HCT116 (cell line): ENCODE measurements around the gene GRM2. TPM values are rescaled to one million over a fixed set of nuclear protein-coding genes. Genes with fewer than 3 reads are reported as not detected.

ENCODE experiments used
- ATAC-seq: fragments of 200-7000 bp; cut with Tn5 transposase; 2 replicates; pipeline ENCODE4 v1.9.1; 2020; ENCODE audit warnings: mild to moderate bottlenecking, moderate library complexity
- BruUV-seq: library from RNA; stranded (reverse); fragments of 400-500 nt; replicated peaks from 2 replicates; lab custom pipeline; 2021; lab: Mats Ljungman, UMichigan
- CTCF ChIA-PET: fragments of 300-600 bp; sonication (Branson Sonifier 250); formaldehyde crosslinking; loops from one replicate; lab custom pipeline; 2021; ENCODE audit warnings: antibody characterized with exemption; lab: Charles Lee
- POLR2A ChIA-PET: fragments of 300-600, 350-600 bp; sonication (Branson Sonifier 250); formaldehyde crosslinking; loops from one replicate; lab custom pipeline; 2021; ENCODE audit warnings: antibody characterized with exemption; lab: Charles Lee
- RAD21 ChIA-PET, 2 experiments: fragments of 300-600 bp; sonication (Branson Sonifier 250); formaldehyde crosslinking; loops; one replicate each; lab custom pipeline; 2023; ENCODE audit warnings: low total read pairs in 2 of 2; ENCODE audit not compliant: uncharacterized antibody in 2 of 2, unreplicated experiment in 2 of 2, low non-redundant PET in 1 of 2; lab: Charles Lee
- DNase-seq: peaks from one replicate; pipeline ENCODE4 v3.0.0-alpha.2; 2010; ENCODE audit warnings: low read depth, low spot score
- H2AFZ ChIP-seq: fragments of 200-600 bp; shearing (Covaris generic), sonication (generic); 2 replicates; pipeline ENCODE4 v1.6.1; 2017; ENCODE audit warnings: low read depth, mixed run types, mixed read lengths, antibody characterized with exemption, low read length; ENCODE audit not compliant: poor library complexity, severe bottlenecking
- H3K27ac ChIP-seq: 2 replicates; pipeline ENCODE4 v1.5.1; 2012; ENCODE audit warnings: low read depth, low read length
- H3K27me3 ChIP-seq: fragments of 200-600 bp; sonication (generic); 2 replicates; pipeline ENCODE4 v1.6.1; 2016; ENCODE audit warnings: mixed run types, low read length, mixed read lengths; ENCODE audit not compliant: insufficient read depth
- H3K36me3 ChIP-seq, 2 experiments: fragments of 200-500 bp in 1 of 2; fragments of 200-600 bp in 1 of 2; sonication (Bioruptor generic) in 1 of 2; sonication (generic) in 1 of 2; 2 replicates each; pipeline versions ENCODE4 v1.5.1 to v1.6.1; 2014 to 2016; ENCODE audit warnings: low read length in 2 of 2, inconsistent platforms in 1 of 2, mixed read lengths in 1 of 2, mixed run types in 1 of 2; ENCODE audit not compliant: insufficient read depth in 2 of 2, control insufficient read depth in 1 of 2
- H3K4me1 ChIP-seq, 2 experiments: fragments of 200-600 bp in 1 of 2; sonication (generic) in 1 of 2; 2 replicates each; pipeline versions ENCODE4 v1.5.1 to v1.6.1; 2012 to 2017; ENCODE audit warnings: low read length in 2 of 2, inconsistent platforms in 1 of 2, mild to moderate bottlenecking in 1 of 2, mixed read lengths in 1 of 2, mixed run types in 1 of 2, moderate library complexity in 1 of 2; ENCODE audit not compliant: insufficient read depth in 2 of 2, control insufficient read depth in 1 of 2
- H3K4me2 ChIP-seq: fragments of 200-600 bp; sonication (generic); 2 replicates; pipeline ENCODE4 v1.6.1; 2017; ENCODE audit warnings: mixed run types, low read length, mixed read lengths
- H3K4me3 ChIP-seq, 2 experiments: fragments of 200-600 bp in 1 of 2; sonication (generic) in 1 of 2; replicated peaks in 1 of 2; 2 replicates each; pipeline ENCODE4 v1.5.1; 2011 to 2016; ENCODE audit warnings: low read length in 2 of 2, control low read depth in 1 of 2, low read depth in 1 of 2, mild to moderate bottlenecking in 1 of 2, mixed read lengths in 1 of 2, mixed run types in 1 of 2
- H3K79me2 ChIP-seq: fragments of 200-600 bp; sonication (generic); 2 replicates; pipeline ENCODE4 v1.6.1; 2017; ENCODE audit warnings: mild to moderate bottlenecking, mixed run types, low read length, moderate library complexity, mixed read lengths; ENCODE audit not compliant: insufficient read depth
- H3K9ac ChIP-seq: fragments of 200-600 bp; sonication (generic); 2 replicates; pipeline ENCODE4 v1.6.1; 2016; ENCODE audit warnings: low read length, mixed read lengths
- H3K9me2 ChIP-seq: fragments of 200-600 bp; sonication (generic), shearing (Covaris generic); 2 replicates; pipeline ENCODE4 v1.6.1; 2017; ENCODE audit warnings: mixed run types, mild to moderate bottlenecking, moderate library complexity; ENCODE audit not compliant: insufficient read depth
- H3K9me3 ChIP-seq, 2 experiments: fragments of 200-500 bp in 1 of 2; fragments of 200-600 bp in 1 of 2; sonication (Bioruptor generic) in 1 of 2; sonication (generic) in 1 of 2; 2 replicates each; pipeline ENCODE4 v1.6.1; 2014 to 2017; ENCODE audit warnings: low read length in 2 of 2, mixed read lengths in 2 of 2, inconsistent platforms in 1 of 2, low read depth in 1 of 2, mild to moderate bottlenecking in 1 of 2, mixed run types in 1 of 2, moderate library complexity in 1 of 2; ENCODE audit not compliant: control insufficient read depth in 1 of 2, insufficient read depth in 1 of 2
- H4K20me1 ChIP-seq: fragments of 200-600 bp; sonication (generic), shearing (Covaris generic); 2 replicates; pipeline ENCODE4 v1.6.1; 2017; ENCODE audit warnings: mixed run types, mild to moderate bottlenecking, moderate library complexity; ENCODE audit not compliant: insufficient read depth
- ATF3 ChIP-seq: IDR thresholded peaks from 2 replicates; pipeline ENCODE4 v1.6.1; 2012
- CBX3 ChIP-seq: IDR thresholded peaks from 2 replicates; pipeline ENCODE4 v1.6.1; 2012; ENCODE audit warnings: low read depth
- CEBPB ChIP-seq: IDR thresholded peaks from 2 replicates; pipeline ENCODE4 v1.6.1; 2012; ENCODE audit warnings: low read depth
- CTCF ChIP-seq, 3 experiments: fragments of 200-600 bp in 1 of 3; sonication (generic) in 1 of 3; IDR thresholded peaks in 2 of 3; conservative IDR thresholded peaks in 1 of 3; 2 replicates each; pipeline ENCODE4 v1.5.1; 2012 to 2017; ENCODE audit warnings: low read depth in 2 of 3, low read length in 2 of 3, antibody characterized with exemption in 1 of 3, borderline replicate concordance in 1 of 3, control low read depth in 1 of 3, mild to moderate bottlenecking in 1 of 3, mixed read lengths in 1 of 3, mixed run types in 1 of 3, moderate library complexity in 1 of 3; ENCODE audit not compliant: insufficient read depth in 1 of 3
- EGR1 ChIP-seq: IDR thresholded peaks from 2 replicates; pipeline ENCODE4 v1.6.1; 2012; ENCODE audit warnings: low read depth
- ELF1 ChIP-seq: IDR thresholded peaks from 2 replicates; pipeline ENCODE4 v1.6.1; 2012; ENCODE audit warnings: low read depth, borderline replicate concordance
- EZH2 ChIP-seq: fragments of 200-600 bp; sonication (generic); IDR thresholded peaks from 2 replicates; pipeline ENCODE4 v1.6.1; 2017; ENCODE audit warnings: antibody characterized with exemption, mixed run types
- JUND ChIP-seq: IDR thresholded peaks from 2 replicates; pipeline ENCODE4 v1.6.1; 2012
- MAX ChIP-seq: IDR thresholded peaks from 2 replicates; pipeline ENCODE4 v1.6.1; 2012
- POLR2A ChIP-seq: IDR thresholded peaks from 2 replicates; pipeline ENCODE4 v1.7.0; 2011; ENCODE audit warnings: borderline replicate concordance; ENCODE audit not compliant: insufficient read depth, insufficient read length; ENCODE audit errors: extremely low read depth
- RAD21 ChIP-seq: IDR thresholded peaks from 2 replicates; pipeline ENCODE4 v1.6.1; 2012; ENCODE audit warnings: low read depth, mild to moderate bottlenecking
- SIN3A ChIP-seq: IDR thresholded peaks from 2 replicates; pipeline ENCODE4 v1.6.1; 2012; ENCODE audit warnings: low read depth
- SRF ChIP-seq: IDR thresholded peaks from 2 replicates; pipeline ENCODE4 v1.6.1; 2012; ENCODE audit warnings: low read depth
- YY1 ChIP-seq: IDR thresholded peaks from 2 replicates; pipeline ENCODE4 v1.6.1; 2011; ENCODE audit warnings: low read length, low read depth, moderate library complexity, mild to moderate bottlenecking; ENCODE audit not compliant: insufficient replicate concordance; ENCODE audit errors: extremely low read depth
- ZNF274 ChIP-seq: fragments of 200-500 bp; sonication (Bioruptor generic); IDR thresholded peaks from 2 replicates; pipeline ENCODE4 v1.6.1; 2014; ENCODE audit warnings: mild to moderate bottlenecking, low read depth, low read length, inconsistent platforms
- intact Hi-C: fragments of 100-400 bp; cut with micrococcal nuclease; formaldehyde crosslinking; loops from 2 replicates; pipeline ENCODE4 v1.10.0; 2022
- total RNA-seq: library from RNA; stranded (reverse); gene quantifications from one replicate; pipeline ENCODE4 v1.2.1, GENCODE V29; 2021; ENCODE audit not compliant: unreplicated experiment

The GRM2 gene
- total RNA-seq, 1 experiment from 2014 or later, result 0.32 TPM

- CTCF ChIA-PET, result interaction anchor here (0.7 to 4.2 kb wide), 12 partner anchors 12 to 1080 kb away, joined by 3 to 98 read pairs (median 4); partner anchors contain the start of genes DCAF1 and MANF
- POLR2A ChIA-PET, result interaction anchor here (1.0 to 1.3 kb wide), 3 partner anchors 9 to 181 kb away, joined by 3 to 8 read pairs (median 4); partner anchors contain the start of gene DCAF1
- no peak overlapping the region for H2AFZ ChIP-seq
- H3K27ac ChIP-seq, result peak overlapping the region; percentile 18; the same call in 1 of the 2 replicates
- no peaks in the 10 kb centered on the region for H3K9me3 ChIP-seq
- no peak overlapping the region for H3K4me2 ChIP-seq
- no peaks in the 10 kb centered on the region for H3K9me2 ChIP-seq
- H3K36me3 ChIP-seq, result peaks cover 8 to 18% of the 10 kb centered on the region in 2 experiments; a peak in 3 of 4 replicates
- no peak for TF ChIP-seq CEBPB
- no peak for TF ChIP-seq ZNF274
- peaks cover 6 to 11% of the 10 kb centered on the region in 2 experiments for H3K4me1 ChIP-seq
- intact Hi-C loops, result loop anchor here (5.0 kb wide), 1 partner anchor 39 kb away; no protein-coding TSS in a partner anchor
- no peaks in the 10 kb centered on the region for H3K79me2 ChIP-seq
- ATAC-seq, result peak; percentile 33
- no peaks in the 10 kb centered on the region for H4K20me1 ChIP-seq
- no peak for DNase-seq
- BruUV-seq, result no TSS peak
- RAD21 ChIA-PET, result interaction anchor here (1.3 to 1.9 kb wide), 4 partner anchors 12 to 179 kb away, joined by 3 to 19 read pairs (median 8); no protein-coding TSS in a partner anchor
- H3K4me3 ChIP-seq, result no peak overlapping the region
- no peaks in the 10 kb centered on the region for H3K27me3 ChIP-seq
- H3K9ac ChIP-seq, result no peak overlapping the region
Measured at GRCh38 chr3:51681453-51681852, 25.4 kb upstream of the GRM2 start.

GRCh38 chr3:51682079-51682478 is 24.8 kb upstream of the GRM2 start:
- no peak overlapping the region for H2AFZ ChIP-seq
- H4K20me1 ChIP-seq, result no peaks in the 10 kb centered on the region
- RAD21 ChIA-PET, result interaction anchor here (0.6 to 1.9 kb wide), 7 partner anchors 13 to 182 kb away, joined by 3 to 19 read pairs (median 4); partner anchors contain the start of gene DCAF1 (in 2 of the 2)
- no peak for TF ChIP-seq EZH2
- no peak for TF ChIP-seq SRF
- TF ChIP-seq ATF3, result no peak
- no peak for TF ChIP-seq EGR1
- no peak for TF ChIP-seq ELF1
- TF ChIP-seq MAX, result no peak
- no peak for TF ChIP-seq SIN3A
- no peak for TF ChIP-seq POLR2A
- no peak for TF ChIP-seq JUND
- TF ChIP-seq CBX3, result no peak
- no peak for TF ChIP-seq YY1
- TF ChIP-seq CTCF (IDR thresholded peaks at IDR 0.05 in 2 of 3, conservative IDR thresholded peaks at IDR 0.05 in 1 of 3; ENCODE audit: borderline replicate concordance in 1 of 3, insufficient read depth in 1 of 3, low read depth in 2 of 3, low read length in 2 of 3), result peak; percentile 84 to 87 (median 85)
- peak; percentile 91 for TF ChIP-seq RAD21
- POLR2A ChIA-PET, result interaction anchor here (0.6 to 1.3 kb wide), 4 partner anchors 10 to 182 kb away, joined by 3 to 8 read pairs (median 4); partner anchors contain the start of gene DCAF1
- BruUV-seq, result no TSS peak
- DNase-seq (peak; percentile 72), ATAC-seq (peak; percentile 97)
- H3K9me2 ChIP-seq, result no peaks in the 10 kb centered on the region
- H3K4me1 ChIP-seq, result peaks cover 6 to 11% of the 10 kb centered on the region in 2 experiments
- intact Hi-C loops, result loop anchor here (1.0 to 5.0 kb wide), 3 partner anchors 40 to 291 kb away; partner anchors contain the start of gene RBM15B
- H3K4me3 ChIP-seq, result no peak overlapping the region
- no peaks in the 10 kb centered on the region for H3K9me3 ChIP-seq
- H3K27me3 ChIP-seq, result no peaks in the 10 kb centered on the region
- H3K36me3 ChIP-seq, result peaks cover 8 to 13% of the 10 kb centered on the region in 2 experiments; a peak in 3 of 4 replicates
- no peaks in the 10 kb centered on the region for H3K79me2 ChIP-seq
- no peak overlapping the region for H3K9ac ChIP-seq
- CTCF ChIA-PET, result interaction anchor here (0.6 to 4.2 kb wide), 16 partner anchors 8 to 1080 kb away, joined by 3 to 98 read pairs (median 4); partner anchors contain the start of genes DCAF1 and MANF
- no peak overlapping the region for H3K27ac ChIP-seq
- no peak overlapping the region for H3K4me2 ChIP-seq
